ENCODE measurements around the gene SPTBN1.

The SPTBN1 gene

GRCh38 chr2:54714996-54715395 is 258.9 kb downstream of the SPTBN1 start:
- no peak overlapping the region for H3K9ac ChIP-seq (ENCODE audit: insufficient read length)
- H3K27ac ChIP-seq: no peak overlapping the region
- H3K36me3 ChIP-seq (ENCODE audit: insufficient read depth, low read length): no peaks in the 10 kb centered on the region
- no peak for TF ChIP-seq FOXP2 (optimal IDR thresholded peaks at IDR 0.05; ENCODE audit: control extremely low read depth, extremely low read length, insufficient read depth)
- TF ChIP-seq EZH2 (IDR thresholded peaks at IDR 0.05): no peak
- no peak for TF ChIP-seq POLR2AphosphoS5 (IDR thresholded peaks at IDR 0.05; ENCODE audit: borderline replicate concordance, low read depth, low read length)
- H3K4me3 ChIP-seq: no peak overlapping the region
- H3K9me3 ChIP-seq (ENCODE audit: low read depth, low read length): no peaks in the 10 kb centered on the region
- DNase-seq (ENCODE audit: low read depth, low spot score): no peak

- TF ChIP-seq FOXP2 (optimal IDR thresholded peaks at IDR 0.05; ENCODE audit: control extremely low read depth, extremely low read length, insufficient read depth) (no peak), EZH2 (IDR thresholded peaks at IDR 0.05) (no peak)
- no peak for DNase-seq (ENCODE audit: low read depth, low spot score)
- Histone ChIP-seq H3K9me3 (ENCODE audit: low read depth, low read length) (no peaks in the 10 kb centered on the region), H3K36me3 (ENCODE audit: insufficient read depth, low read length) (no peaks in the 10 kb centered on the region), H3K27ac (no peak overlapping the region), H3K4me3 (no peak overlapping the region), H3K9ac (ENCODE audit: insufficient read length) (no peak overlapping the region)
Measured at GRCh38 chr2:54716375-54716774, 260.2 kb downstream of the SPTBN1 start.

- no peaks in the 10 kb centered on the region for H3K9me3 ChIP-seq (ENCODE audit: low read depth, low read length)
- no peak overlapping the region for H3K9ac ChIP-seq (ENCODE audit: insufficient read length)
- TF ChIP-seq POLR2AphosphoS5 (IDR thresholded peaks at IDR 0.05; ENCODE audit: borderline replicate concordance, low read depth, low read length) (no peak), FOXP2 (optimal IDR thresholded peaks at IDR 0.05; ENCODE audit: control extremely low read depth, extremely low read length, insufficient read depth) (no peak), EZH2 (IDR thresholded peaks at IDR 0.05) (no peak)
- no peaks in the 10 kb centered on the region for H3K36me3 ChIP-seq (ENCODE audit: insufficient read depth, low read length)
- no peak overlapping the region for H3K27ac ChIP-seq
- no peak for DNase-seq (ENCODE audit: low read depth, low spot score)
- no peak overlapping the region for H3K4me3 ChIP-seq
Measured at GRCh38 chr2:54720563-54720962, 264.4 kb downstream of the SPTBN1 start.
